Measurements from ENCODE around the gene CYP4B1. TPM values are rescaled to one million over a fixed set of nuclear protein-coding genes. Genes with fewer than 3 reads are reported as not detected.

The CYP4B1 gene
- total RNA-seq, result not detected in 2 replicates

GRCh38 chr1:46798810-46799209 lies at the start of gene CYP4B1:
TSS of gene CYP4B1 (plus strand) at chr1:46799046. CDS start at chr1:46799082, 36 bp downstream.

Other genes starting within 250 kb of the CYP4B1 start
- not detected in 2 replicates for gene KNCN, start 247.4 kb upstream of the CYP4B1 start, total RNA-seq
- gene MKNK1, start 194.8 kb upstream of the CYP4B1 start, total RNA-seq, result 18.2 and 19.6 TPM in 2 replicates
- gene MOB3C, start 182.2 kb upstream of the CYP4B1 start, total RNA-seq, result 11.5 and 11.8 TPM in 2 replicates
- gene ATPAF1, start 130.7 kb upstream of the CYP4B1 start, total RNA-seq, result 26.2 and 26.9 TPM in 2 replicates
- not detected in 2 replicates for gene TEX38, start 127.2 kb upstream of the CYP4B1 start, total RNA-seq
- gene EFCAB14, start 79.9 kb upstream of the CYP4B1 start, total RNA-seq, result 57.8 and 60.6 TPM in 2 replicates
- gene CYP4A11, start 142.4 kb downstream of the CYP4B1 start, total RNA-seq, result not detected in 2 replicates
- 0.60 and 0.87 TPM in 2 replicates for gene CYP4X1, start 224.6 kb downstream of the CYP4B1 start, total RNA-seq

Data from dermis lymphatic vessel endothelial cell (primary cell).